Measurements from ENCODE around the gene P4HA3.

P4HA3 gene

GRCh38 chr11:74237541-74237940 lies 73.9 kb downstream of the P4HA3 start:
- no peaks in the 10 kb centered on the region for H3K4me1 Mint-ChIP-seq

GRCh38 chr11:74235121-74235520 lies 76.3 kb downstream of the P4HA3 start:
- no peak for TF ChIP-seq CTCF (IDR thresholded peaks at IDR 0.05; ENCODE audit: unreplicated experiment in 3 of 3)
- no peaks in the 10 kb centered on the region for H3K9me3 Mint-ChIP-seq
- no peaks in the 10 kb centered on the region for H3K4me1 Mint-ChIP-seq
- H3K27ac Mint-ChIP-seq: no peak overlapping the region
- no peak overlapping the region for H3K4me3 Mint-ChIP-seq
- no peaks in the 10 kb centered on the region for H3K27me3 Mint-ChIP-seq (ENCODE audit: low read depth)
- H3K36me3 Mint-ChIP-seq (ENCODE audit: low read depth): peaks cover 29% of the 10 kb centered on the region

More at GRCh38 chr11:74237541-74237940, 73.9 kb downstream of the P4HA3 start:
- TF ChIP-seq CTCF (IDR thresholded peaks at IDR 0.05; ENCODE audit: unreplicated experiment in 3 of 3): no peak
- peaks cover 29% of the 10 kb centered on the region for H3K36me3 Mint-ChIP-seq (ENCODE audit: low read depth)
- no peak overlapping the region for H3K27ac Mint-ChIP-seq
- H3K4me3 Mint-ChIP-seq: no peak overlapping the region
- H3K27me3 Mint-ChIP-seq (ENCODE audit: low read depth): no peaks in the 10 kb centered on the region
- H3K9me3 Mint-ChIP-seq: no peaks in the 10 kb centered on the region

- peaks cover 24% of the 10 kb centered on the region for H3K36me3 Mint-ChIP-seq (ENCODE audit: low read depth)
- H3K27ac Mint-ChIP-seq: no peak overlapping the region
- no peaks in the 10 kb centered on the region for H3K4me1 Mint-ChIP-seq
- no peaks in the 10 kb centered on the region for H3K27me3 Mint-ChIP-seq (ENCODE audit: low read depth)
- no peak for TF ChIP-seq CTCF (IDR thresholded peaks at IDR 0.05; ENCODE audit: unreplicated experiment in 3 of 3)
- no peak overlapping the region for H3K4me3 Mint-ChIP-seq
- no peaks in the 10 kb centered on the region for H3K9me3 Mint-ChIP-seq
Observed at GRCh38 chr11:74233683-74234082, 77.8 kb downstream of the P4HA3 start.

- Mint-ChIP-seq H3K4me1 (no peaks in the 10 kb centered on the region), H3K36me3 (ENCODE audit: low read depth) (peaks cover 27% of the 10 kb centered on the region), H3K27me3 (ENCODE audit: low read depth) (no peaks in the 10 kb centered on the region), H3K9me3 (no peaks in the 10 kb centered on the region), H3K4me3 (no peak overlapping the region), H3K27ac (no peak overlapping the region)
- TF ChIP-seq CTCF (IDR thresholded peaks at IDR 0.05; ENCODE audit: unreplicated experiment in 3 of 3): no peak
Observed at GRCh38 chr11:74232311-74232950, 79.0 kb downstream of the P4HA3 start.

- H3K4me3 Mint-ChIP-seq: no peak overlapping the region
- peaks cover 6% of the 10 kb centered on the region for H3K9me3 Mint-ChIP-seq
- peaks cover 52% of the 10 kb centered on the region for H3K36me3 Mint-ChIP-seq (ENCODE audit: low read depth)
- H3K27ac Mint-ChIP-seq: no peak overlapping the region
- H3K27me3 Mint-ChIP-seq (ENCODE audit: low read depth): no peaks in the 10 kb centered on the region
- H3K4me1 Mint-ChIP-seq: no peaks in the 10 kb centered on the region
- TF ChIP-seq CTCF (IDR thresholded peaks at IDR 0.05; ENCODE audit: unreplicated experiment in 3 of 3): no peak
Observed at GRCh38 chr11:74226907-74227306, 84.5 kb downstream of the P4HA3 start.

- peaks cover 47% of the 10 kb centered on the region for H3K36me3 Mint-ChIP-seq (ENCODE audit: low read depth)
- no peak for TF ChIP-seq CTCF (IDR thresholded peaks at IDR 0.05; ENCODE audit: unreplicated experiment in 3 of 3)
- peaks cover 9% of the 10 kb centered on the region for H3K9me3 Mint-ChIP-seq
- H3K27ac Mint-ChIP-seq: no peak overlapping the region
- no peaks in the 10 kb centered on the region for H3K4me1 Mint-ChIP-seq
- H3K27me3 Mint-ChIP-seq (ENCODE audit: low read depth): no peaks in the 10 kb centered on the region
- no peak overlapping the region for H3K4me3 Mint-ChIP-seq
Observed at GRCh38 chr11:74225565-74225964, 85.9 kb downstream of the P4HA3 start.
